Subcutaneous adipose tissue (tissue), 4 donors: ENCODE data around the gene LGALS4. TPM values are rescaled to one million over a fixed set of nuclear protein-coding genes. Genes with fewer than 3 reads are reported as not detected.

Experiments
- CTCF ChIP-seq: fragments of 450-650 bp; IDR thresholded peaks from one replicate; pipeline ENCODE4 v1.5.1; 2016; ENCODE audit warnings: low read depth, mild to moderate bottlenecking, control low read depth, antibody characterized with exemption, moderate library complexity
- total RNA-seq, 4 donors: library from RNA; depleted of rRNA; stranded (reverse); fragments of >200 nt; gene quantifications; one replicate each; pipeline ENCODE4 v1.1.0, GENCODE V29; 2016

Gene LGALS4
- total RNA-seq, 4 donors from 2014 or later, result 1.9 to 4.5 (median 4.4) TPM; not detected in 1

DNA sequence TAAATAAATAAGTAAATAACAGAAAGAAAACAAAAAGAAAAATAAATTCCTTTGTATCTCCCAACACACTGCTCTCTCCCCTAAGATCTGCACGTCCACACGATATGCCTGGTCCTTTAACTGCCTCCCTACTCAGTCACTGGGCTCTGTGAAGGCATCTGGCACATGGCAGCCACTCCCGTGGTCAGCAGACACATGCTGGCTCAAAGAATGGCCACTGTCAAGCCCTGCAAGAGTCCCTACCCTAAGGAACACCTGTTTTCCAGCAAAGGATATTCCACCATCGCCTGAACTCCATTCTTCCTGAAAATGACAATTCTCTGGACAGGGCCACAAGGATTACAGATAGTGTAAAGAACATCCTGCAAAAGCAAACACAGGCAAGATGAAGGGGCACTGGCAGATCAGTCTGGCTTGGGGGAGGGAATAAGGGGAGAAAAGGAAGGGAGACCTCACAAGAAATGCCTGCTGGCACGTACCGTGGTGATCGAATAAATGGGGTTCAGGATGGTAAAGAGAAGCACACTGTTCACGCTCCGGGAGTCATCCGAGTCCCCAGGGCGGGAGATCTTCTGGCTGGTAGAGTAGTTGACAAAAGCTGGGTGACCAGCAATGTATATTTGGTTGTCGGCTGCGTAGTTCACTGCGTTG, 32.8 kb upstream of the LGALS4 start:
- peak; percentile 57 for TF ChIP-seq CTCF

- no peak for TF ChIP-seq CTCF
Measured at GRCh38 chr19:38844093-38844686, 31.4 kb upstream of the LGALS4 start.

DNA sequence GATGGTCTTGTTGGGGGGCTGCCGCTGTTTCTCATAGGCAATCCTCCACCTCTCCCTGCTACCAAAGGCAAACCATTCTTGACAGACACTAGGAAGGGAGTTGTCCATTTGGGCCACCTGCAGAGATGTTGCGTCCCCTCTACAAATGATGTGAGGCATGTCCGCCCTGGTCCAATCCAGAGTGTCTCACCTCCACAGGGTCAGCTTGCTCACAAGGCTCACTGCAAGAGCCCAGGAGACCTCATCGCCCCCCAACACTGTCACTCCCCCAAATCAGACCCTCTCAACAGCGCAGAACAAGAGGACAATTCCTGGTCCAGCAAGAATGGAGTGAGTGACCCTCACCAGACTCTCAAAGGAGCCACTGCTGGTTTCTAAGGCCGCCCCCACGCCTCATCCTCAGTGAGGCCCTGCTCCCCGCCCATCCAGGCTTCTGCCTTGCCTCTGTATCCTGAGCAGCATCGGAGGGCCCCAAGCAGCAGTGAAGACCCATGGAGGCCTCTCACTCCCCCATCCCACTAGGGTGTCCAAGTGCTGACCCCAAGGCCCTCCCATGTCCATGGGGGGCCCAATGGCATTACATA, 30.5 kb upstream of the LGALS4 start:
- no peak for TF ChIP-seq CTCF

DNA sequence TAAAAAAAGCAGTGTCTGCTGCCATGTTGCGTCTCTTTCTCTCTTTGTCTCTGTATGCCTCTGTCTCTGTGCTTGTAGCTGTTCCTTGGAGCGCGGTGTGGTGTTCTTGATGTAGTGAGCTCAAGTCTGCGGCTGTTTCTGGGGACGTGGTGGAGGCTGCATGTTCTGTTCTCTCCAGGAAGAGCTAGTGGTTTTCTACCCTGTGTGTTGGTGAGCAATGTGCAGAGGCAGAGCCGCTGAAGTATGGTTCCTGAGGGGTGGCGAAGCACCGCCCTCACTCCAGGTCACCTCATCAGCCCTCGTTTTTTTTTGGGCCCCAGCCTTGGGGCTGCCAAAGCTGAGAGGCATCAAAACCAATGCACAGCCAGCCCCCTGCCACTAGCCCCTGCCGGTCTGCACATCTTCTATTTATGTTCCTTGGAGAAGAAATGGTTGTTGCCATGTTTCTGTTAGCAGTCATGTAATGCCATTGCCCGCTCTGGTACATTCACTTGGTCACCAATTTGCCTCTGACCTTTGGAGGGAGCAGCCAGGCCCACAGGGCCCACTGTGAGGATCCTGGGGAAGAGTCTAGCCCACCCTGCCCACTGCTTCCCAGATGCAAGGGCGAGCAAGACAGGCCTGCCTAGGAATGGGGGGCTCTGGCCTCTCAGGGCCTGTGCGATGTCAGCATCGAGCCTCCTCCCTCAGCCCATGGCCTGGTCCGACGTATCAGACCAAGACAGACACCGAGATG, 29.9 kb upstream of the LGALS4 start:
- TF ChIP-seq CTCF, result no peak

DNA sequence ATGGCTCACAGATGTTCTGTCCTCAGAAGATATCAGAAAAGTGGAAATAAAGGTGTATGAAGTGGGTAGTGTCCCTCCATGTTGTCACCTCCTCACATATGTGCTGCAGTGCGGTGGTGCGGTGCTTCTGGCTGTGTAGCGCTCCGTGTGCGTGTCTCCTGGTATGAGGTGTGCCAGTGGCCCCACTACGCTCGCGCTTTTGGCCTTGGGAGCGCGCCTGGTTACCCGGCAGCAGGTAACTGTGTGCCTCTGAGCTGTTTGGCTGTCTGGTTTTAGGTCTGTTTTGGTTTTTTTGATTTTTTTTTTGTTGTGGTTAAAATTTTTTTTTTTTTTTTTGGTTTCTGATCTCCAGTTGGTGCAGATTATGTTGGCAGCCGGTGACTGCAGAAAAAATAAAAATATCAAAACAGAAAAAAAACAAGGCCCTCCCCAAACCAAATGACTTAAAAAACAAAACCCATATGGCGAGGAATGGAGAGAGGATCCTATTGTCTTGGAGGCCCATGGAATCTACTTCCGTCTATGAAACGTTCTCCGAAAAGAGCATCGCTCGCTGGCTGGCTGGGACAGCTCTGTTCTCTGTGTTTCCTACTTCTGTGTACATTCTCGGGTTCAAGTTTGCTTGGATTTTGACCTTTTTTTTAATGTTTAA, 29.2 kb upstream of the LGALS4 start:
- no peak for TF ChIP-seq CTCF

- no peak for TF ChIP-seq CTCF
Measured at GRCh38 chr19:38841180-38841766, 28.5 kb upstream of the LGALS4 start.

DNA sequence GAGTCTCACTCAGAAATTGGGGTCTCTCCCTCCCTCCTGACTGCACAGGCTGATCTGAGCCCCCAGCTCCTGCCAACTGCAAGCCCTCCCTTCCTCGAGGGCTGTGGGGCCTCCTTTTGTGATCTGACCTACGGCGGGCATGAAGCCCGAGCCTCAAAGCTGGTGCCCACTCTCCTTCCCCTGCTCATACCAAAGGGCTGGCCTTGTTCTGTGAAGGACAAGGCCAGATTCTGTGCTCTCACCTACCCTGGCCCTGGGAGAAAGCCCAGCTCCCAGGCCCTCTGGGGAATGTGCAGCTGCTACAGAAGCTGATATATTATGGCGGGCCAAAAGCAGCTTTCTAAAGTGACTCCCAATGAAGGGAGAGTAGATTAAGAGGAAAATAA, 27.8 kb upstream of the LGALS4 start:
- TF ChIP-seq CTCF, result no peak
